Keratinocyte (primary cell): Measurements from ENCODE around the gene GRWD1. TPM values are rescaled to one million over a fixed set of nuclear protein-coding genes. Genes with fewer than 3 reads are reported as not detected.

Experiments used
- DNase-seq: peaks from one replicate; pipeline ENCODE4 v3.0.0-alpha.2; 2011; ENCODE audit warnings: low read depth, missing footprints, low spot score
- FAIRE-seq: peaks from 2 replicates; lab custom pipeline; 2011; peaks lifted over from hg19 to GRCh38; lab: Jason Lieb, UNC
- H2AFZ ChIP-seq: 2 replicates; pipeline ENCODE4 v1.6.0; 2012; ENCODE audit warnings: low read length, control low read depth, inconsistent platforms; ENCODE audit not compliant: control insufficient read depth
- H3K27ac ChIP-seq: 2 replicates; pipeline ENCODE4 v1.5.1; 2011; ENCODE audit warnings: low read length; ENCODE audit not compliant: control insufficient read depth, insufficient read depth
- H3K27me3 ChIP-seq: 3 replicates; pipeline ENCODE4 v1.6.0; 2011; ENCODE audit warnings: low read length; ENCODE audit not compliant: control insufficient read depth, insufficient read depth; ENCODE audit errors: extremely low read depth
- H3K36me3 ChIP-seq, 2 experiments: 2 replicates in 1 of 2; 3 replicates in 1 of 2; pipeline ENCODE4 v1.5.1; 2011; ENCODE audit warnings: low read length in 2 of 2, mild to moderate bottlenecking in 1 of 2; ENCODE audit not compliant: control insufficient read depth in 2 of 2, insufficient read depth in 2 of 2; ENCODE audit errors: extremely low read depth in 1 of 2
- H3K4me1 ChIP-seq: 3 replicates; pipeline ENCODE4 v1.5.1; 2011; ENCODE audit warnings: low read length; ENCODE audit not compliant: control insufficient read depth, insufficient read depth; ENCODE audit errors: extremely low read depth
- H3K4me2 ChIP-seq: 3 replicates; pipeline ENCODE4 v1.6.0; 2011; ENCODE audit warnings: low read depth, low read length; ENCODE audit not compliant: control insufficient read depth, insufficient read depth; ENCODE audit errors: extremely low read depth
- H3K4me3 ChIP-seq, 3 experiments: fragments of 200-600 bp in 1 of 3; sonication (generic) in 1 of 3; 2 replicates in 2 of 3; 3 replicates in 1 of 3; pipeline ENCODE4 v1.5.1; 2011 to 2016; ENCODE audit warnings: low read length in 3 of 3, mild to moderate bottlenecking in 3 of 3, control low read depth in 2 of 3, inconsistent platforms in 1 of 3, low read depth in 1 of 3, mixed read lengths in 1 of 3, mixed run types in 1 of 3, moderate library complexity in 1 of 3; ENCODE audit not compliant: control insufficient read depth in 2 of 3, insufficient read depth in 2 of 3; ENCODE audit errors: extremely low read depth in 1 of 3
- H3K79me2 ChIP-seq: 2 replicates; pipeline ENCODE4 v1.6.0; 2012; ENCODE audit warnings: low read length; ENCODE audit not compliant: control insufficient read depth, insufficient read depth
- H3K9ac ChIP-seq: 3 replicates; pipeline ENCODE4 v1.6.0; 2011; ENCODE audit warnings: low read length; ENCODE audit not compliant: control insufficient read depth, insufficient read depth; ENCODE audit errors: extremely low read depth
- H3K9me1 ChIP-seq: 3 replicates; pipeline ENCODE4 v1.6.0; 2011; ENCODE audit warnings: low read length; ENCODE audit not compliant: control insufficient read depth, insufficient read depth; ENCODE audit errors: extremely low read depth
- H3K9me3 ChIP-seq: 2 replicates; pipeline ENCODE4 v1.5.1; 2012; ENCODE audit warnings: low read depth, low read length; ENCODE audit not compliant: control insufficient read depth
- H4K20me1 ChIP-seq: 3 replicates; pipeline ENCODE4 v1.6.0; 2011; ENCODE audit warnings: low read length; ENCODE audit not compliant: control insufficient read depth, insufficient read depth; ENCODE audit errors: extremely low read depth
- EZH2 ChIP-seq: IDR thresholded peaks from one replicate; pipeline ENCODE4 v1.6.1; 2012; ENCODE audit warnings: inconsistent platforms, mild to moderate bottlenecking, low read length, moderate library complexity
- dilution Hi-C: fragments of 300-500 bp; cut with MboI; formaldehyde crosslinking; loops from one replicate; pipeline ENCODE4 v1.7.0; 2020; ENCODE audit warnings: low sequenced_read_pairs; ENCODE audit not compliant: extremely low pct_ligation_motif_present
- polyA plus RNA-seq, 5 experiments: library from polyadenylated mRNA; depleted of rRNA in 3 of 5; stranded (reverse) in 3 of 5; stranded (forward) in 1 of 5; unstranded in 1 of 5; fragments of >200 nt; gene quantifications; 1 replicate in 1 of 5; 2 replicates in 3 of 5; 3 replicates in 1 of 5; pipeline versions ENCODE4 v1.2.1 to v1.2.3, GENCODE V29; 2011 to 2012; ENCODE audit warnings: missing spikeins in 2 of 5, low read depth in 1 of 5, low replicate concordance in 1 of 5
- TF ChIP-seq, protein P1 (sequence below), 3 experiments: IDR thresholded peaks in 1 of 3; conservative IDR thresholded peaks in 1 of 3; optimal IDR thresholded peaks in 1 of 3; 2 replicates in 2 of 3; 3 replicates in 1 of 3; pipeline versions ENCODE3 to v1.5.1; 2011; ENCODE audit warnings: low read length in 3 of 3, mild to moderate bottlenecking in 3 of 3, moderate library complexity in 2 of 3, control low read depth in 1 of 3, inconsistent platforms in 1 of 3; ENCODE audit not compliant: insufficient read depth in 2 of 3; ENCODE audit errors: extremely low read depth in 1 of 3

GRWD1 gene
- polyA plus RNA-seq, 1 donor (not counting 4 experiments of a cell fraction or from before 2014, with no cell fraction given), result 26.1 TPM

DNA sequence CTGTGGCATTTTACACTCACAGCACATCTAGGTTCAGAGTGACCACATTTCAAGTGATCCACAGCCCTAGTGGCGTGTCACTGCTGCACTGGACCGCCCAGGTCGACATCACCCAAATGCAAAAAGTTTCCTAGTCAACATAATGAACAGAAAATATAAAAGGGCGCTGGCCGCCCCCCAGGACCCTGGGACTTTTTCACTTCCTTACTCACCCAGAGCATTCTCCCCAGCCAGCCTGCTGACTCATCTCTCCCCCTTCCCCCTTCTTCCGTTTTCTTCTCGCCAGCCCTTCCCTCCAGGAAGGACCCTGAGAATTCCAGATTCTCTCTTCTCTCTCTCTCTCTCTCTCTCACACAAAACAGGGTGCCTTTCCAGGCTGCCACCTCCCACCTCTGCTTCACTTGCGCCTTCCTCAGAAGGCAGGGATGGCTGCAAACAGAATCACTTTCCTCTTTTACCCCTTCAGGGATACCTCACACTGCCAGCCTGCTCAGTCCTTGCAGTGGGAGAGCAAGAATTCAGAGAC lies 21.0 kb upstream of the GRWD1 start:
- H3K27me3 ChIP-seq, result no peaks in the 10 kb centered on the region
- no peak overlapping the region for H3K9ac ChIP-seq
- H3K4me3 ChIP-seq, result no peak overlapping the region
- TF ChIP-seq, protein P1, sequence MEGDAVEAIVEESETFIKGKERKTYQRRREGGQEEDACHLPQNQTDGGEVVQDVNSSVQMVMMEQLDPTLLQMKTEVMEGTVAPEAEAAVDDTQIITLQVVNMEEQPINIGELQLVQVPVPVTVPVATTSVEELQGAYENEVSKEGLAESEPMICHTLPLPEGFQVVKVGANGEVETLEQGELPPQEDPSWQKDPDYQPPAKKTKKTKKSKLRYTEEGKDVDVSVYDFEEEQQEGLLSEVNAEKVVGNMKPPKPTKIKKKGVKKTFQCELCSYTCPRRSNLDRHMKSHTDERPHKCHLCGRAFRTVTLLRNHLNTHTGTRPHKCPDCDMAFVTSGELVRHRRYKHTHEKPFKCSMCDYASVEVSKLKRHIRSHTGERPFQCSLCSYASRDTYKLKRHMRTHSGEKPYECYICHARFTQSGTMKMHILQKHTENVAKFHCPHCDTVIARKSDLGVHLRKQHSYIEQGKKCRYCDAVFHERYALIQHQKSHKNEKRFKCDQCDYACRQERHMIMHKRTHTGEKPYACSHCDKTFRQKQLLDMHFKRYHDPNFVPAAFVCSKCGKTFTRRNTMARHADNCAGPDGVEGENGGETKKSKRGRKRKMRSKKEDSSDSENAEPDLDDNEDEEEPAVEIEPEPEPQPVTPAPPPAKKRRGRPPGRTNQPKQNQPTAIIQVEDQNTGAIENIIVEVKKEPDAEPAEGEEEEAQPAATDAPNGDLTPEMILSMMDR (optimal IDR thresholded peaks at IDR 0.05 in 1 of 3, IDR thresholded peaks at IDR 0.05 in 1 of 3, conservative IDR thresholded peaks at IDR 0.05 in 1 of 3; ENCODE audit: extremely low read depth in 1 of 3, insufficient read depth in 2 of 3, low read length in 3 of 3), result no peak
- no peak for TF ChIP-seq EZH2
- peak overlapping the region; percentile 22 for H3K4me2 ChIP-seq
- H3K27ac ChIP-seq, result no peak overlapping the region
- FAIRE-seq (no peak), DNase-seq (no peak)
- H3K36me3 ChIP-seq, result no peaks in the 10 kb centered on the region
- H2AFZ ChIP-seq, result peak overlapping the region; percentile 70
- H4K20me1 ChIP-seq, result no peaks in the 10 kb centered on the region
- H3K9me3 ChIP-seq, result no peaks in the 10 kb centered on the region
- peaks cover 7% of the 10 kb centered on the region for H3K4me1 ChIP-seq
- no peaks in the 10 kb centered on the region for H3K9me1 ChIP-seq
- dilution Hi-C loops, result no loop called here
- H3K79me2 ChIP-seq, result no peaks in the 10 kb centered on the region

DNA sequence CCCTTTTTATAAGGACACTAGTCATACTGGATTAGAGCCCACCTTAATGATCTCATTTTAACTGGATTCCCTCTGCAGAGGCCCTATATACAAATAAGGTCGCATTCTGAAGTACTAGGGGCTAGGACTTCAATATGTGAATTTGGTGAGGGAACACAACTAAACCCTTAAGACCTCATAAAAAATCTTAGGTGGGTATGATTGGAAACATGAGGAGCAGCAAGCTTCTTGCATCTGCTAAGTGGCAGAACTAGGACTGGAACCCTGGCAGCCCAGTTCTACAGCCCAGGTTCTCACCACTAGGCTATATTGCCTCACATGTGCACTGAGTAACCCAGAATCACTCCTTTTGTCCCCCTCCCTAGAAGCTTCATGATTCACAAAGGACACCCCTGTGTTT lies 17.1 kb upstream of the GRWD1 start:
- H3K4me1 ChIP-seq, result peaks cover 7% of the 10 kb centered on the region
- no peak overlapping the region for H3K27ac ChIP-seq
- H3K79me2 ChIP-seq, result no peaks in the 10 kb centered on the region
- H3K27me3 ChIP-seq, result no peaks in the 10 kb centered on the region
- H3K4me2 ChIP-seq, result no peak overlapping the region
- no peaks in the 10 kb centered on the region for H4K20me1 ChIP-seq
- DNase-seq, result no peak
- dilution Hi-C loops, result no loop called here
- H3K9ac ChIP-seq, result no peak overlapping the region
- TF ChIP-seq EZH2, result no peak
- TF ChIP-seq, protein P1 (optimal IDR thresholded peaks at IDR 0.05 in 1 of 3, IDR thresholded peaks at IDR 0.05 in 1 of 3, conservative IDR thresholded peaks at IDR 0.05 in 1 of 3; ENCODE audit: extremely low read depth in 1 of 3, insufficient read depth in 2 of 3, low read length in 3 of 3), result no peak
- H3K9me1 ChIP-seq, result no peaks in the 10 kb centered on the region
- no peaks in the 10 kb centered on the region for H3K9me3 ChIP-seq
- no peak overlapping the region for H3K4me3 ChIP-seq
- H3K36me3 ChIP-seq, result no peaks in the 10 kb centered on the region
- no peak for FAIRE-seq
- no peak overlapping the region for H2AFZ ChIP-seq
